Chondrocyte (in vitro differentiated cells): ENCODE results near the gene HAGH. TPM values are rescaled to one million over a fixed set of nuclear protein-coding genes. Genes with fewer than 3 reads are reported as not detected.

Experiments
- DNase-seq: peaks from one replicate; pipeline ENCODE4 v3.0.0; 2021; ENCODE audit warnings: mixed read lengths, low spot score
- H3K27ac Mint-ChIP-seq: one replicate; pipeline ENCODE4 v1.8.0; 2021; ENCODE audit warnings: mild to moderate bottlenecking, moderate library complexity, mixed read lengths; ENCODE audit not compliant: unreplicated experiment
- H3K27me3 Mint-ChIP-seq: 2 replicates; pipeline ENCODE4 v1.8.0; 2021; ENCODE audit warnings: low read depth, mixed read lengths
- H3K36me3 Mint-ChIP-seq: 2 replicates; pipeline ENCODE4 v1.8.0; 2021; ENCODE audit warnings: low read depth, mixed read lengths
- H3K4me1 Mint-ChIP-seq: 2 replicates; pipeline ENCODE4 v1.8.0; 2021; ENCODE audit warnings: low read depth, mild to moderate bottlenecking, mixed read lengths
- H3K4me3 Mint-ChIP-seq: one replicate; pipeline ENCODE4 v1.8.0; 2021; ENCODE audit warnings: mild to moderate bottlenecking, moderate library complexity, mixed read lengths; ENCODE audit not compliant: unreplicated experiment
- H3K9me3 Mint-ChIP-seq: 2 replicates; pipeline ENCODE4 v1.8.0; 2021; ENCODE audit warnings: low read depth, mixed read lengths
- total RNA-seq: library from RNA; stranded (reverse); gene quantifications from 3 replicates; pipeline ENCODE4 v1.2.1, GENCODE V29; 2021
- TF ChIP-seq, protein P1 (sequence below): fragments of 200-600 bp; sonication (generic); IDR thresholded peaks from 2 replicates; pipeline ENCODE4 v1.5.0; 2021; ENCODE audit warnings: antibody characterized with exemption, mild to moderate bottlenecking, moderate library complexity

The HAGH gene
- total RNA-seq, 1 donor from 2014 or later = 55.1 TPM

DNA sequence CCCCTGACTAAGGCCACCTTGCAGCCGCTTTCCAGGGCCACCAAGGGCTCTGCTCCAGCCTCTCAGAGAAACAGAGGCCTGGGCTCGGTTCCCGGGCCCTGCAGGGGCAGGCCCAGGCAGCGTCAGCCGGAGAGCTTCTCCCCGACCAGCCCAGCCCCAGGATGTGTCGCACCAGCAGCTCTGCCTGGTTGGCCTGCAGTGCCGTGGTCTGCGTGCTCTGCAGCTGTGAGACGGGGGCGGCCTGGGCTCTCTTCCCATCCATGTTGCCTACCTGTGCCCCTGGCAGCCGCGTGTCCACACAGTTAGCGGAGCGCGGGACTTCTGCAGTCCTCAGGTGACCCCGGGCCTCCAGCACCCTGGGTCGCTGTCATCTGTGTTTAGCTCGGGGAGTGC, 37.9 kb downstream of the HAGH start:
- peaks cover 2% of the 10 kb centered on the region for H3K36me3 Mint-ChIP-seq

DNA sequence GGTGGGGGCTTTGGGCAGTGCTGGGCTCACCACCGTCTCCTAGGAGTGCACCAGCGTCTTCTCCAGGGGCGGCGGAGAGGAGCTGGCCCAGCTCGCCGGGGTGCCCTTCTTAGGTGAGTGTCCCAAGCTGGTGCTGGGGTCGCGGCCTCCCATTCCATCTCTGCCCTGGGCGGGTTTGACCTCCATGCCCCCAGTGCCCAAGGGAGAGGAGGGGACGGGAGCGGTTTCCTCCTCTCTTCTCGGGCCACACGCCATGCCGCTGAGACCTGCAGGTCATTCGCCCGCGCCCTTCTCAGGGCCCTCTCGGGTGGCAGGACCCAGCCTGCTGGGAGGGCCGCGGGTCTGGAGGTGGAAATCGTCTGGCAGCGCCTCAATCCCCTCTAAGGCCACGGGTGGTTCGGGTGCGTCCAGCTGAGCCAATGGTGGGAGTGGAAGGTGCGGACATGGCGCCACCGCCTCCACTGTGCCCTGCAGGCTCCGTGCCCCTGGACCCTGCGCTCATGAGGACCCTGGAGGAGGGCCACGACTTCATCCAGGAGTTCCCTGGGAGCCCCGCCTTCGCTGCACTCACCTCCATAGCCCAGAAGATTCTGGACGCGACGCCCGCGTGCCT, 38.4 kb downstream of the HAGH start:
- Mint-ChIP-seq H3K27me3 (no peaks in the 10 kb centered on the region), H3K4me3 (no peak overlapping the region), H3K36me3 (peaks cover 2% of the 10 kb centered on the region), H3K4me1 (peaks cover 10% of the 10 kb centered on the region), H3K9me3 (no peaks in the 10 kb centered on the region), H3K27ac (no peak overlapping the region)
- peak; percentile 89 for DNase-seq
- TF ChIP-seq, protein P1, sequence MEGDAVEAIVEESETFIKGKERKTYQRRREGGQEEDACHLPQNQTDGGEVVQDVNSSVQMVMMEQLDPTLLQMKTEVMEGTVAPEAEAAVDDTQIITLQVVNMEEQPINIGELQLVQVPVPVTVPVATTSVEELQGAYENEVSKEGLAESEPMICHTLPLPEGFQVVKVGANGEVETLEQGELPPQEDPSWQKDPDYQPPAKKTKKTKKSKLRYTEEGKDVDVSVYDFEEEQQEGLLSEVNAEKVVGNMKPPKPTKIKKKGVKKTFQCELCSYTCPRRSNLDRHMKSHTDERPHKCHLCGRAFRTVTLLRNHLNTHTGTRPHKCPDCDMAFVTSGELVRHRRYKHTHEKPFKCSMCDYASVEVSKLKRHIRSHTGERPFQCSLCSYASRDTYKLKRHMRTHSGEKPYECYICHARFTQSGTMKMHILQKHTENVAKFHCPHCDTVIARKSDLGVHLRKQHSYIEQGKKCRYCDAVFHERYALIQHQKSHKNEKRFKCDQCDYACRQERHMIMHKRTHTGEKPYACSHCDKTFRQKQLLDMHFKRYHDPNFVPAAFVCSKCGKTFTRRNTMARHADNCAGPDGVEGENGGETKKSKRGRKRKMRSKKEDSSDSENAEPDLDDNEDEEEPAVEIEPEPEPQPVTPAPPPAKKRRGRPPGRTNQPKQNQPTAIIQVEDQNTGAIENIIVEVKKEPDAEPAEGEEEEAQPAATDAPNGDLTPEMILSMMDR = no peak

More for the DNA sequence above, 37.9 kb downstream of the HAGH start:
- no peaks in the 10 kb centered on the region for H3K27me3 Mint-ChIP-seq
- TF ChIP-seq, protein P1 = no peak
- DNase-seq = peak; percentile 90
- H3K9me3 Mint-ChIP-seq = no peaks in the 10 kb centered on the region
- H3K27ac Mint-ChIP-seq = no peak overlapping the region
- H3K4me3 Mint-ChIP-seq = no peak overlapping the region
- peaks cover 5% of the 10 kb centered on the region for H3K4me1 Mint-ChIP-seq

- peak; percentile 91 for DNase-seq
- peaks cover 10% of the 10 kb centered on the region for H3K4me1 Mint-ChIP-seq
- no peak overlapping the region for H3K27ac Mint-ChIP-seq
Observed at GRCh38 chr16:1787322-1788094, 39.1 kb downstream of the HAGH start.

DNA sequence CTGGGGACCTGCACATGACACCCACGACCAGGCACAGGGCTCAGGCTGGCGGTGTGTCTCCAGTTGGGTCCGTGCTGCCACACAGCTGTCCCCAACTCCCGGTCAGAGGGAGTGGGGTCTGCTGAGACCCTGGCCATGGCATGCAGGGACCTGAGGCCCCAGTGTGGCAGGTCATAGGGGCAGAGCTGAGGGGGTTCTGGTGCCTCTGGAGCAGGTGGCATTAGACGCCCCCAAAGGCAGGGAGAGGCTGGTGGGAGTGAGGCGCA, 39.6 kb downstream of the HAGH start:
- Mint-ChIP-seq H3K36me3 (peaks cover 2% of the 10 kb centered on the region), H3K27ac (no peak overlapping the region), H3K9me3 (no peaks in the 10 kb centered on the region), H3K4me1 (peaks cover 10% of the 10 kb centered on the region), H3K27me3 (no peaks in the 10 kb centered on the region), H3K4me3 (no peak overlapping the region)
- TF ChIP-seq, protein P1 = no peak
- DNase-seq = no peak

More at GRCh38 chr16:1787322-1788094, 39.1 kb downstream of the HAGH start:
- TF ChIP-seq, protein P1 = no peak
- H3K36me3 Mint-ChIP-seq = peaks cover 2% of the 10 kb centered on the region
- no peaks in the 10 kb centered on the region for H3K27me3 Mint-ChIP-seq
- no peak overlapping the region for H3K4me3 Mint-ChIP-seq
- no peaks in the 10 kb centered on the region for H3K9me3 Mint-ChIP-seq

GRCh38 chr16:1786242-1787055, 40.2 kb downstream of the HAGH start:
- H3K27me3 Mint-ChIP-seq = no peaks in the 10 kb centered on the region
- TF ChIP-seq, protein P1 = no peak
- H3K4me1 Mint-ChIP-seq = peaks cover 15% of the 10 kb centered on the region
- H3K27ac Mint-ChIP-seq = no peak overlapping the region
- peaks cover 2% of the 10 kb centered on the region for H3K36me3 Mint-ChIP-seq
- H3K9me3 Mint-ChIP-seq = no peaks in the 10 kb centered on the region
- no peak overlapping the region for H3K4me3 Mint-ChIP-seq
- DNase-seq = peak; percentile 93
